ENCODE data around the gene ATP1B2.

ATP1B2 gene

GRCh38 chr17:7686222-7687071, 35.7 kb downstream of the ATP1B2 start:
- peak; percentile 84 for DNase-seq

- peak; percentile 93 for DNase-seq
Measured at GRCh38 chr17:7687072-7687907, 36.6 kb downstream of the ATP1B2 start, which contains the start of gene TP53. TSS of gene TP53 (minus strand) at chr17:7687490. CDS start at chr17:7676594, 10,896 bp downstream.

GRCh38 chr17:7687908-7688807, 37.4 kb downstream of the ATP1B2 start, which contains the start of gene WRAP53:
TSS of gene WRAP53 (plus strand) at chr17:7688477. CDS start at chr17:7688649, 172 bp downstream.
- peak; percentile 97 for DNase-seq

- no peak for DNase-seq
Measured at GRCh38 chr17:7688808-7689316, 38.1 kb downstream of the ATP1B2 start.

DNA sequence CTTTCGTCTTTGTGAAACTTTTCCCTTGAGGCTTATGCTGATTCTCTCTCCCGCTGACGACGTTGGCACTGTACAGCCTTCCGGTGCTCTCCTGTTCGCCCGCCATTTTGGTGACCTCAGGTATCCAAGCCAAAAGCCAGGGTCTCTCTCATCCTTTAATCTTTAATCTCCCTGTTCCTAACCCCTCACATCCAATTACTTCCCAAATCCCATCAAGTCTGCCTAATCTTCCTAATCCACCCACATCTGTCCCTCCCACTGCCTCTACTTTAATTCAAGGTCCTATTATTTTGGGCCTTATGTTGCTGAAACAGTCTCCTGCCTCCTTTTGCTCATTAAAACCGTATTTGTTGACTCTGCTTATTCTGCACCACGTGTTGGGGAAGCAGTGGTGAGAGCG, 44.9 kb downstream of the ATP1B2 start:
- no peak for DNase-seq

DNA sequence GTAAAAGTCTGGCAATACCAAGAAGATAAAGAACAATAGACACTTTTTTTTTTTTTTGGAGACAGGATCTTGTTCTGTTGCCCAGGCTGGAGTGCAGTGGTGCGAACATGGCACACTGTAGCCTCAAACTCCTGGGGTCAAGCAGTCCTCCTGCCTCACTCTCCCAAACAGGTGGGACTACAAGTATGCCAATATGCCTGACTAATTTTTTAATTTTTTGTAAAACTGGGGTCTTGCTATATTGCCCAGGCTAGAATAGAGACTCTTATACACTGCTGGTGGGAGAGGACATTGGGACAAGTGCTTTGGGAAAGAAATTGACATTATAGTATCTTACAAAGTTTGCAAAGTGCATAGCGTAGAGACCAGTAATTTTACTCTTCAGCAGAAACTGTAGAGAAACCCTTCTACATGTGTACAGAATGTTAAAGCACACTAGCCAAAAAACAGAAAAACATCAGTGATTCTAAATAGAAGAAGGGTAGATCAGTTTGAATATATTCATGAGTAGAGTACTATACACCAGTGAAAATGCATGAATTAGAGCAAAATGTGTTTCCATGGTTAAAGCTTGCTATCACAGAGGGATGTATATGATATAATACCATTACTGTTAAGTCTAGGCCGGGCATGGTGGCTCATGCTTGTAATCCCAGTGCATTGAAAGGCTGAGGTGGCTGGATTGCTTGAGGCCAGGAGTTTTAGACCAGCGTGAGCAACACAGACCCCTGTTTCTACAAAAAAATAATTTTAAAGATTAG, 47.3 kb downstream of the ATP1B2 start:
- DNase-seq, result no peak

- DNase-seq, result no peak
Measured at GRCh38 chr17:7700510-7700909, 49.8 kb downstream of the ATP1B2 start.

DNA sequence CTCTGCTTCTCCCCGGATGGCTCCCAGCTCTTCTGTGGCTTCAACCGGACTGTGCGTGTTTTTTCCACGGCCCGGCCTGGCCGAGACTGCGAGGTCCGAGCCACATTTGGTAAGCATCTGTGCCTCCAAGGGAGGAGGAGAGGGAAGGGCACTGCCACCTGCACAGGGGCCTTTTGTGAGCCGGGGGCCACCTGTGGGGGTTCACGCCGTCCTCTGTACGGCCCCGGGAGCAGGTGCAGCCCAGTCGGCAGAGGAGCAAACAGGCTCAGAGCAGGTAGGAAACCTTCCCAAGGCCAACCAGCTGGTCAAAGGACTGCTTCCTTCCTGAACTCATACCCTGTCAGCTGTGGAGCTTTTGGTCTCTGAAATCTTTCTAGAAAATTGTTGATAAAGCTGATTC, 51.0 kb downstream of the ATP1B2 start:
- DNase-seq, result no peak

DNA sequence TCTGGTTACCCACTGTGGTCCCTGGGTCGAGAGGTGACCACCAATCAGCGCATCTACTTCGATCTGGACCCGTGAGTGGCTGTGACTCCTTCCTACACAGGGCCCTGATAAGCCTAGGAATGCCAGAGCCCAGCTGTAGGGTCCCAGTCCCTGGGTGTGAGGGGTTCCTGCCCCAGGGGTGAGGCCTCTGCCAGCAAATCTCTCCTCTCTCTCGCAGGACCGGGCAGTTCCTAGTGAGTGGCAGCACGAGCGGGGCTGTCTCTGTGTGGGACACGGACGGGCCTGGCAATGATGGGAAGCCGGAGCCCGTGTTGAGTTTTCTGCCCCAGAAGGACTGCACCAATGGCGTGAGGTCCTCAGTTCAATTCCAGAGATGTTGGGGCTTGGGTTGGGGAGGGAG, 52.0 kb downstream of the ATP1B2 start:
- no peak for DNase-seq

DNA sequence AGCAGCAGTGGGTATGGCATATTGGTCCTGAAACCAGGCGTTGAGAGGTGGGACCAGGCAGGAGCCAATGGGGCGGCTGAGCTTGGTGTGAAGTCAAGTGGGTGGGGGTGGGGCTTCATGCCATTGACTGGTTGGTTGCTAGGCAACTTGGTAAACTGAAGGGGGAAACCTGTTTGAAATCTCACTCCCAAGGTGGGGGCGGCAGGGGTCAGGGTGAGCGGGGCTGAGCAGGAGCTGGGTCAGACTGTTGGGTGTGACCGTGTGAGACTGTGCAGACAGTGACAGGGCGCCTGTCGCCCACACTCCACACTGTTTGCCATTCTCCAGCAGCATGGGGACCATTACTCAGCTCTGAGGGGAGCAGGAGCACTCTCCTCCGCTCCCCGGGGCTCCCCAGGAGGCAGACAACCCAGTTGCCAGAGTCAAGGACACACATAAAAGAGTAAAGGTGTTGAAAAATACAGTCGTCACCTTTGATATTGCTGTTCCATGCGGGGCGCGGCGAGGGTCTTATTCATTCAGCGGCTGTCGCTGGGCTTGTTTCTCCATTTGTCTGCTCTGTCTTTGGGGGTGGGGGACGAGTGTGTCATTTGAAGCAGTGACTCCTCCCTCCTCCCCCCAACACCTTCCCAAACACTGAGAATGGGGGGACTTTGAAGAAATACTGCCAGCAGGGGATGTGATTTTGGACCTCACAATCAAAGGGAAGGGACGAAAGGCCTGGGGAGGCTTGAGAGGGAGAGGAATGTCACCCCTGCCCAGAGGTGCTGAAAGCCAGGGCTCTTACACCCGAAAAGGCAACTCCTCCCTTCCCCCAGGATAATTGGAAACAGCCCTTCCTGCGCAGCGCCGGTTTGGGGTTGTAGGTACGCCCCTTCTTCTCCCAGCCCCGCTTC, 53.1 kb downstream of the ATP1B2 start:
- peak; percentile 15 for DNase-seq

DNA sequence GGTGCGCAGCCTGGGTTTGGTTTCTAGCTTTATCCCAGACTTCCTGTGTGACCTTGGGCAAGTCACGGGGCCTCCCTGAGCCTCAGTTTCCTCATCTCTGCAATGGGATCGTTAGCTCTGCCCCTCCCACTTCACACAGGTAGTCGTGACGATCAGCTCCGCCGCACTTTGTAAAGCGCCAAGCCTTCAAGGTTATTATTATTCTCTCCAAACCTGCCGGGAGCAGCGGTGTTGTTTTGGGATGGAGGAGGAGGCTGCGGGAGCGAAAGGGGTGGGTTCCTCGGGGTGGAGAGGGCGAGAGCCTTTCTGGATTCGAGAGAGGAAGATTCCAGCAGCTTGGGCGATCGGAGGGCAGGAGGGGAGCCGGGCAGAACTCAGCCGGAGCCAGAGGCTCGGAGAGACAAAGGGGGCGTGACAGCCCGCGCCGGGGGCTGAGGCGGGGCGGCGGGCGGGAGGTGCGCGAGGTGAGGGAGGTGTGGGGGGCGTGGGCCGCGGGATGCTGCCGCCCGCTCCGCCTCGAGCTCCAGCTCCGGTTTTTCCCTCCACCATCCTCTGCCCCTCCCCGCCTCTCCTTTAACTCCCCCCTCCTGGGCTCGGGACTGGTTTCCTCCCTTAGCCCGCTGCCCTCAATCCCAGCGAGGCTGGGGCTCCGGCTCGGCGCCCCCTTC, 54.0 kb downstream of the ATP1B2 start, which contains the start of gene EFNB3:
Gene EFNB3, plus strand, starts transcription at position 602 of the 668 bp plus-strand sequence. CDS start 397 bp downstream, outside the sequence.
- no peak for DNase-seq

DNA sequence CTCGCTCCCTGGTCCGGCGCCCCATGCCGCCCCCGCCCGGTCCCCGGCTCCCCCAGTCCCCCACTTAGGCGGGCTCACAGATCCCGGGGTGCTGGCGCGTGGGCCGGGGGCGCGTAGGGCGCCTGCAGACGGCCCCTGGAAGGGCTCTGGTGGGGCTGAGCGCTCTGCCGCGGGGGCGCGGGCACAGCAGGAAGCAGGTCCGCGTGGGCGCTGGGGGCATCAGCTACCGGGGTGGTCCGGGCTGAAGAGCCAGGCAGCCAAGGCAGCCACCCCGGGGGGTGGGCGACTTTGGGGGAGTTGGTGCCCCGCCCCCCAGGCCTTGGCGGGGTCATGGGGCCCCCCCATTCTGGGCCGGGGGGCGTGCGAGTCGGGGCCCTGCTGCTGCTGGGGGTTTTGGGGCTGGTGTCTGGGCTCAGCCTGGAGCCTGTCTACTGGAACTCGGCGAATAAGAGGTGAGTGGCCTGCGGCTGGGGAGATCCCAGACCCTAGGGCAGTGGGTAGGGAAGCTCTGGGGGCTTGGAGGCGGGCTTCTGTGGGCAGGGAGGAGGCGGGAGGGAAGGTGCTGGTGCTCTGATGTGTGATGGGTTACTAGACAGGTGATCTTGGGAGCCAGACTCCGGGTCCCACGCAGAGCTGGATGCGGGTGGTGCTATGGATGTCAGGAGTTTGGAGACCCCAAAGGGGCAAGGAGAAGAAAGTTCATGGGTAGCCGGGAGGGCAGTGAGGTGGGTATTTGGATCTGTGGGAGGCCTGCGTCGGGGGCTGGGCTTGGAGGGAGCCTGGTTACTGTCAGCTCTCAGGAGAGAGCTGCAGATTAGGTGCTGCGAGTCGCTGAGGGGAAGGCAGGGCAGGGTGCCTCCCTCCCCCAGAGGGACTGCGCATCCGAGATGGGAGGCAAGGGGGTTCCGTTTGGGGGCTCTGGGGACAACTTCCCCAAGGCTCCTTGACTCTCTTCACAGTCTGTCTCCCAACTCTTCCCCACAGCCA, 54.8 kb downstream of the ATP1B2 start:
- no peak for DNase-seq

GRCh38 chr17:7706631-7707354, 56.1 kb downstream of the ATP1B2 start:
- no peak for DNase-seq

All from CD4-positive, alpha-beta T cell treated with Interleukin-21 for 1 hour (primary cell).